GM12878 (cell line): ENCODE data around the gene KCNH5. TPM values are rescaled to one million over a fixed set of nuclear protein-coding genes. Genes with fewer than 3 reads are reported as not detected.

Experiments used
- DPF2 ChIP-seq: fragments of 450-650 bp; IDR thresholded peaks from 2 replicates; pipeline ENCODE4 v1.6.1; 2017; ENCODE audit warnings: mild to moderate bottlenecking
- GATAD2B ChIP-seq: fragments of 450-650 bp; conservative IDR thresholded peaks from 2 replicates; pipeline ENCODE4 v1.6.1; 2017; ENCODE audit warnings: low read depth, mild to moderate bottlenecking, moderate library complexity
- MYB ChIP-seq: fragments of 150-350 bp; IDR thresholded peaks from 2 replicates; pipeline ENCODE4 v1.6.1; 2014; ENCODE audit warnings: mild to moderate bottlenecking, low read depth, low read length, borderline replicate concordance
- SPI1 ChIP-seq: IDR thresholded peaks from 2 replicates; pipeline ENCODE4 v1.6.1; 2011; ENCODE audit warnings: low read depth, mild to moderate bottlenecking, low read length, moderate library complexity, borderline replicate concordance; ENCODE audit not compliant: insufficient read depth
- SREBF1 ChIP-seq: IDR thresholded peaks from 2 replicates; pipeline ENCODE4 v1.6.1; 2012; ENCODE audit warnings: mild to moderate bottlenecking, low read length
- ZNF207 ChIP-seq: fragments of 450-650 bp; IDR thresholded peaks from 2 replicates; pipeline ENCODE4 v1.6.1; 2014; ENCODE audit warnings: antibody characterized with exemption, mild to moderate bottlenecking, borderline replicate concordance
- polyA plus RNA-seq, 11 experiments: library from polyadenylated mRNA; depleted of rRNA in 4 of 11; unstranded in 6 of 11; stranded (reverse) in 5 of 11; fragments of >200 nt; fragmentation: Nextera tagmentation in 4 of 11; fragmentation: Illumina TruSeq in 1 of 11; extraction: Ambion mirVana in 4 of 11; extraction: Trizol in 1 of 11; gene quantifications; 1 replicate in 1 of 11; 2 replicates in 10 of 11; pipeline versions ENCODE4 v1.2.1 to v1.2.3, GENCODE V29; 2011 to 2016; ENCODE audit warnings: inconsistent platforms in 2 of 11, missing spikeins in 2 of 11, low read depth in 1 of 11
- total RNA-seq, 4 experiments: library from RNA; depleted of rRNA in 3 of 4; stranded (reverse); fragments of >200 nt in 3 of 4; fragmentation: Illumina TruSeq in 1 of 4; extraction: Trizol in 1 of 4; gene quantifications; 2 replicates each; pipeline versions ENCODE4 v1.2.1 to v1.2.3, GENCODE V29; 2013 to 2021
- TF ChIP-seq, protein P1 (sequence below): fragments of 450-650 bp; IDR thresholded peaks from 2 replicates; pipeline ENCODE4 v1.6.1; 2016; ENCODE audit warnings: mild to moderate bottlenecking
- TF ChIP-seq, protein P2 (sequence below): fragments of 450-650 bp; IDR thresholded peaks from 2 replicates; pipeline ENCODE4 v1.6.1; 2017; ENCODE audit warnings: mild to moderate bottlenecking, moderate library complexity
- TF ChIP-seq, protein P3 (sequence below): IDR thresholded peaks from 2 replicates; pipeline ENCODE4 v1.6.1; 2012; ENCODE audit warnings: improper control_type of control experiment, low read depth, low read length; ENCODE audit not compliant: insufficient replicate concordance

The KCNH5 gene
- total and polyA plus RNA-seq, 10 of the 15 experiments (the other 5 are each of a cell fraction or from before 2014, with no cell fraction given): under 0.01 to 0.04 (median 0.04) TPM; not detected in 7

DNA sequence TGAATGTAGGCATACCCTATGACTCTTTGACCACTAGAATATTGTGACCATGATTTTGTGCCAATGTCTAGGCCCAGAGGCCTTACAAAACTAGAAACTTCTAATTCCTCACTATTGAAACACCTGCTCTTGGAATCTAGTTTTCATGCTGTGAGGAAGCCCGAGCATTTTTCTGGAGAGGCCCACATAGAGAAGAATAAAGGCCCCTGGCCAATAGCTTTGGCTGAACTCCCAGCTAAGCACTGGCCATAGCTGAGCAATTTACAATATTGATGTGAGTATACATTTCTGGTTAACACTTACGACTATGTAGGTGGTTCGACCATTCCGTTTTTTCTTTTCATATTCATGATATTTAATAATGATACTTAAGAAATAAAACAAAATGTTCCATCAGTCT, 190.3 kb downstream of the KCNH5 start (continued):
- TF ChIP-seq, protein P1, sequence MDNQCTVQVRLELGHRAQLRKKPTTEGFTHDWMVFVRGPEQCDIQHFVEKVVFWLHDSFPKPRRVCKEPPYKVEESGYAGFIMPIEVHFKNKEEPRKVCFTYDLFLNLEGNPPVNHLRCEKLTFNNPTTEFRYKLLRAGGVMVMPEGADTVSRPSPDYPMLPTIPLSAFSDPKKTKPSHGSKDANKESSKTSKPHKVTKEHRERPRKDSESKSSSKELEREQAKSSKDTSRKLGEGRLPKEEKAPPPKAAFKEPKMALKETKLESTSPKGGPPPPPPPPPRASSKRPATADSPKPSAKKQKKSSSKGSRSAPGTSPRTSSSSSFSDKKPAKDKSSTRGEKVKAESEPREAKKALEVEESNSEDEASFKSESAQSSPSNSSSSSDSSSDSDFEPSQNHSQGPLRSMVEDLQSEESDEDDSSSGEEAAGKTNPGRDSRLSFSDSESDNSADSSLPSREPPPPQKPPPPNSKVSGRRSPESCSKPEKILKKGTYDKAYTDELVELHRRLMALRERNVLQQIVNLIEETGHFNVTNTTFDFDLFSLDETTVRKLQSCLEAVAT: no peak
- TF ChIP-seq ZNF207: no peak
- TF ChIP-seq, protein P2, sequence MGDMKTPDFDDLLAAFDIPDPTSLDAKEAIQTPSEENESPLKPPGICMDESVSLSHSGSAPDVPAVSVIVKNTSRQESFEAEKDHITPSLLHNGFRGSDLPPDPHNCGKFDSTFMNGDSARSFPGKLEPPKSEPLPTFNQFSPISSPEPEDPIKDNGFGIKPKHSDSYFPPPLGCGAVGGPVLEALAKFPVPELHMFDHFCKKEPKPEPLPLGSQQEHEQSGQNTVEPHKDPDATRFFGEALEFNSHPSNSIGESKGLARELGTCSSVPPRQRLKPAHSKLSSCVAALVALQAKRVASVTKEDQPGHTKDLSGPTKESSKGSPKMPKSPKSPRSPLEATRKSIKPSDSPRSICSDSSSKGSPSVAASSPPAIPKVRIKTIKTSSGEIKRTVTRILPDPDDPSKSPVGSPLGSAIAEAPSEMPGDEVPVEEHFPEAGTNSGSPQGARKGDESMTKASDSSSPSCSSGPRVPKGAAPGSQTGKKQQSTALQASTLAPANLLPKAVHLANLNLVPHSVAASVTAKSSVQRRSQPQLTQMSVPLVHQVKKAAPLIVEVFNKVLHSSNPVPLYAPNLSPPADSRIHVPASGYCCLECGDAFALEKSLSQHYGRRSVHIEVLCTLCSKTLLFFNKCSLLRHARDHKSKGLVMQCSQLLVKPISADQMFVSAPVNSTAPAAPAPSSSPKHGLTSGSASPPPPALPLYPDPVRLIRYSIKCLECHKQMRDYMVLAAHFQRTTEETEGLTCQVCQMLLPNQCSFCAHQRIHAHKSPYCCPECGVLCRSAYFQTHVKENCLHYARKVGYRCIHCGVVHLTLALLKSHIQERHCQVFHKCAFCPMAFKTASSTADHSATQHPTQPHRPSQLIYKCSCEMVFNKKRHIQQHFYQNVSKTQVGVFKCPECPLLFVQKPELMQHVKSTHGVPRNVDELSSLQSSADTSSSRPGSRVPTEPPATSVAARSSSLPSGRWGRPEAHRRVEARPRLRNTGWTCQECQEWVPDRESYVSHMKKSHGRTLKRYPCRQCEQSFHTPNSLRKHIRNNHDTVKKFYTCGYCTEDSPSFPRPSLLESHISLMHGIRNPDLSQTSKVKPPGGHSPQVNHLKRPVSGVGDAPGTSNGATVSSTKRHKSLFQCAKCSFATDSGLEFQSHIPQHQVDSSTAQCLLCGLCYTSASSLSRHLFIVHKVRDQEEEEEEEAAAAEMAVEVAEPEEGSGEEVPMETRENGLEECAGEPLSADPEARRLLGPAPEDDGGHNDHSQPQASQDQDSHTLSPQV: no peak
- TF ChIP-seq SPI1: no peak
- no peak for TF ChIP-seq DPF2
- TF ChIP-seq SREBF1: no peak
- TF ChIP-seq, protein P3, sequence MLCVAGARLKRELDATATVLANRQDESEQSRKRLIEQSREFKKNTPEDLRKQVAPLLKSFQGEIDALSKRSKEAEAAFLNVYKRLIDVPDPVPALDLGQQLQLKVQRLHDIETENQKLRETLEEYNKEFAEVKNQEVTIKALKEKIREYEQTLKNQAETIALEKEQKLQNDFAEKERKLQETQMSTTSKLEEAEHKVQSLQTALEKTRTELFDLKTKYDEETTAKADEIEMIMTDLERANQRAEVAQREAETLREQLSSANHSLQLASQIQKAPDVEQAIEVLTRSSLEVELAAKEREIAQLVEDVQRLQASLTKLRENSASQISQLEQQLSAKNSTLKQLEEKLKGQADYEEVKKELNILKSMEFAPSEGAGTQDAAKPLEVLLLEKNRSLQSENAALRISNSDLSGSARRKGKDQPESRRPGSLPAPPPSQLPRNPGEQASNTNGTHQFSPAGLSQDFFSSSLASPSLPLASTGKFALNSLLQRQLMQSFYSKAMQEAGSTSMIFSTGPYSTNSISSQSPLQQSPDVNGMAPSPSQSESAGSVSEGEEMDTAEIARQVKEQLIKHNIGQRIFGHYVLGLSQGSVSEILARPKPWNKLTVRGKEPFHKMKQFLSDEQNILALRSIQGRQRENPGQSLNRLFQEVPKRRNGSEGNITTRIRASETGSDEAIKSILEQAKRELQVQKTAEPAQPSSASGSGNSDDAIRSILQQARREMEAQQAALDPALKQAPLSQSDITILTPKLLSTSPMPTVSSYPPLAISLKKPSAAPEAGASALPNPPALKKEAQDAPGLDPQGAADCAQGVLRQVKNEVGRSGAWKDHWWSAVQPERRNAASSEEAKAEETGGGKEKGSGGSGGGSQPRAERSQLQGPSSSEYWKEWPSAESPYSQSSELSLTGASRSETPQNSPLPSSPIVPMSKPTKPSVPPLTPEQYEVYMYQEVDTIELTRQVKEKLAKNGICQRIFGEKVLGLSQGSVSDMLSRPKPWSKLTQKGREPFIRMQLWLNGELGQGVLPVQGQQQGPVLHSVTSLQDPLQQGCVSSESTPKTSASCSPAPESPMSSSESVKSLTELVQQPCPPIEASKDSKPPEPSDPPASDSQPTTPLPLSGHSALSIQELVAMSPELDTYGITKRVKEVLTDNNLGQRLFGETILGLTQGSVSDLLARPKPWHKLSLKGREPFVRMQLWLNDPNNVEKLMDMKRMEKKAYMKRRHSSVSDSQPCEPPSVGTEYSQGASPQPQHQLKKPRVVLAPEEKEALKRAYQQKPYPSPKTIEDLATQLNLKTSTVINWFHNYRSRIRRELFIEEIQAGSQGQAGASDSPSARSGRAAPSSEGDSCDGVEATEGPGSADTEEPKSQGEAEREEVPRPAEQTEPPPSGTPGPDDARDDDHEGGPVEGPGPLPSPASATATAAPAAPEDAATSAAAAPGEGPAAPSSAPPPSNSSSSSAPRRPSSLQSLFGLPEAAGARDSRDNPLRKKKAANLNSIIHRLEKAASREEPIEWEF: no peak
- no peak for TF ChIP-seq MYB
- no peak for TF ChIP-seq GATAD2B
